ENCODE measurements around the gene SMAD7.

DNA sequence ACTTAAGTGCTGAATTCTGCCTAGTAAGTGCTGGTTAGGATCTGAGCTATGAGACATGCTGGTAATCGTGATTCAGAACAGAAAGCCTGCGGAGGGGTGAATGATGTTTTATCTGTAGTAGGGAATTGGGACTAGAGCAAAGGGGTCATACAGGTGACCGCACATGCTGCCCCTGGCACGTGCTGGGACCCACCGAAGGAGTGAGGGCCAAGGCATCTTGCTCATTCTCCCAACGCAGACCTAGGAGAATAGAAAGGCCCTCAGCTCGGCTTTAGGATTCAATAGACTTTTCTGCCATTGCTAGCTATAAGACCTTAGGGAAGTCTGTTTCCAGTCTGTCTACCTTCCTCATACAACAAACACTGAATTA, 8.8 kb upstream of the SMAD7 start:
- TF ChIP-seq ZNF274 (IDR thresholded peaks at IDR 0.05; ENCODE audit: low read depth, low read length): no peak
- TF ChIP-seq SUZ12 (IDR thresholded peaks at IDR 0.05; ENCODE audit: extremely low read depth, insufficient read depth, insufficient read length): no peak
- no peak for TF ChIP-seq YY1 (IDR thresholded peaks at IDR 0.05; ENCODE audit: insufficient read depth, insufficient read length)
